ENCODE measurements around the gene CHAD. TPM values are rescaled to one million over a fixed set of nuclear protein-coding genes. Genes with fewer than 3 reads are reported as not detected.

CHAD gene
- total and polyA plus RNA-seq, 7 donors: 3.7 to 7.2 (median 4.4) TPM; not detected in 4

- 13 to 24% methylated on average over 4 of the region's 4 CpGs for WGBS, 2 donors
- H3K4me3 ChIP-seq: peak overlapping the region; percentile 51 to 82 (median 60)
- no peaks in the 10 kb centered on the region for H3K27me3 ChIP-seq
- peaks cover 0 to 30% (median 24%) of the 10 kb centered on the region in 4 donors for H3K4me1 ChIP-seq
- peak; percentile 69 for DNase-seq
- H3K27ac ChIP-seq: peak overlapping the region; percentile 76 to 87 (median 82)
- intact Hi-C loops (cut with DNase I): no loop called here
- TF ChIP-seq CTCF (IDR thresholded peaks at IDR 0.05) (no peak), POLR2A (IDR thresholded peaks at IDR 0.05) (no peak), POLR2AphosphoS5 (IDR thresholded peaks at IDR 0.05) (no peak), EP300 (IDR thresholded peaks at IDR 0.05) (no peak)
- H3K9me3 ChIP-seq: no peaks in the 10 kb centered on the region
- H3K36me3 ChIP-seq: no peaks in the 10 kb centered on the region
These were observed 41.6 kb downstream of the CHAD start for GRCh38 chr17:50426814-50427787.

GRCh38 chr17:50426472-50426782, 42.3 kb downstream of the CHAD start:
- intact Hi-C loops (cut with DNase I): no loop called here
- TF ChIP-seq CTCF (IDR thresholded peaks at IDR 0.05) (no peak), POLR2AphosphoS5 (IDR thresholded peaks at IDR 0.05) (no peak), POLR2A (IDR thresholded peaks at IDR 0.05) (no peak), EP300 (IDR thresholded peaks at IDR 0.05) (no peak)
- Histone ChIP-seq H3K36me3 (no peaks in the 10 kb centered on the region), H3K4me3 (peak overlapping the region; percentile 51 to 82 (median 60)), H3K9me3 (no peaks in the 10 kb centered on the region), H3K27me3 (no peaks in the 10 kb centered on the region), H3K4me1 (peaks cover 0 to 33% (median 26%) of the 10 kb centered on the region in 4 donors), H3K27ac (peak overlapping the region; percentile 76 to 87 (median 82))
- 0 to 1% methylated on average over 7 of the region's 7 CpGs for WGBS, 2 donors
- no peak for DNase-seq

- no peaks in the 10 kb centered on the region for H3K27me3 ChIP-seq
- TF ChIP-seq POLR2AphosphoS5 (IDR thresholded peaks at IDR 0.05) (peak; percentile 39 to 76 (median 66)), POLR2A (IDR thresholded peaks at IDR 0.05) (peak; percentile 25 to 44), CTCF (IDR thresholded peaks at IDR 0.05) (no peak), EP300 (IDR thresholded peaks at IDR 0.05) (no peak)
- WGBS, 2 donors: 1 to 2% methylated on average over 70 of the region's 70 CpGs
- intact Hi-C loops (cut with DNase I): no loop called here
- peaks cover 0 to 37% (median 28%) of the 10 kb centered on the region in 4 donors for H3K4me1 ChIP-seq
- no peaks in the 10 kb centered on the region for H3K9me3 ChIP-seq
- peak within 1 kb of the TSS; percentile 51 to 82 (median 60) for H3K4me3 ChIP-seq
- peak; percentile 87 for DNase-seq
- no peaks in the 10 kb centered on the region for H3K36me3 ChIP-seq
- peak within 1 kb of the TSS; percentile 76 to 87 (median 82) for H3K27ac ChIP-seq
These were observed 42.8 kb downstream of the CHAD start, which contains the start of gene ACSF2 for GRCh38 chr17:50425682-50426471. TSS of gene ACSF2 (plus strand) at chr17:50426218. CDS start at chr17:50426262, 44 bp downstream.

GRCh38 chr17:50424996-50425681, 43.5 kb downstream of the CHAD start:
- DNase-seq: no peak
- peaks cover 0 to 38% (median 28%) of the 10 kb centered on the region in 4 donors for H3K4me1 ChIP-seq

More at GRCh38 chr17:50424996-50425681, 43.5 kb downstream of the CHAD start:
- WGBS, 2 donors: 82 to 87% methylated on average over 8 of the region's 8 CpGs
- intact Hi-C loops (cut with DNase I): no loop called here
- Histone ChIP-seq H3K27ac (peak overlapping the region; percentile 76 to 87 (median 82)), H3K9me3 (no peaks in the 10 kb centered on the region), H3K36me3 (no peaks in the 10 kb centered on the region), H3K4me3 (peak overlapping the region; percentile 51 to 82 (median 60)), H3K27me3 (no peaks in the 10 kb centered on the region)
- TF ChIP-seq POLR2A (IDR thresholded peaks at IDR 0.05): no peak
- no peak for TF ChIP-seq EP300 (IDR thresholded peaks at IDR 0.05)
- TF ChIP-seq CTCF (IDR thresholded peaks at IDR 0.05): no peak
- no peak for TF ChIP-seq POLR2AphosphoS5 (IDR thresholded peaks at IDR 0.05)

All from sigmoid colon (tissue), 7 donors.